Pons (tissue), 1 donor: Measurements from ENCODE around the gene MSANTD2.
A peak's percentile ranks its signal among the peaks of the same experiment; 100 is the strongest.

Source experiments
- DNase-seq: peaks from one replicate; pipeline ENCODE4 v3.0.0-alpha.2; 2016; ENCODE audit warnings: low spot score

Gene MSANTD2

DNA sequence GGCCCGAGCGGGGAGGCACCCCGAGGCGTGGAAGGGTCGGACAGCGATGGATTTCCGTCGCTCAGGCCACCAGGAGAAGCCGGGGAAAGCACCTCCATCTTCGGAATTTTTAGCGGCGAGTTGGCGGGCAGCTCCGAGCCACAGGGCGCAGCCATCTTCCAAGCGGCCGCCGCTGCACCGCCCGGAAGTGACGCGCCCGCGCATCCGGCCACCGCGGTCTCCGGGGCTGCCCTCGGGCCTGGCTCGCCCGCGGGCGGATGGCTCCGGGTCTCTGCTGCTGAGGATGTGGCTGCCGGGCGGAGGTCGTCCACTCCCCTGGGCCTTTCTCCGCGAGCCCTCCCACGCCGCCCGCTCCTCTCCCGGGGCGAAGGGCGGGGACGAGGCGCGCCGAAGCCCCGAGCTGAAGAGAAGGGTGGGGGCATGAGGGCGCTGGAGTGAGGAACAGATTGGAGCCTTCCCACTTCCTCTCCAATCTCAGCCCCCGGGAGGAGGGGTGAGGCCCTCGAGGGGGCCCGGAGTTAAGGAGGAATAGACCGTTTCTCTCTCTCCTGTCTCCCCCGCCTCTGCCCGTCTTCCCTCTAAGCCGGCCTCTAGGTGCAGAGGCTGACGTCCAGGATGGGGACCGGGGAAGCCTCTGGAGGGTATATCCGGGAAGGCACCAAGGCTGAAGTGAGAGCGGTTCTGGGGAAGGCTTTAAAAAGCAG, at the start of gene MSANTD2:
Gene MSANTD2, minus strand, starts transcription at position 181 of the 704 bp plus-strand sequence. Its CDS starts 26 bp downstream, at position 155.
- peak; percentile 90 for DNase-seq

DNA sequence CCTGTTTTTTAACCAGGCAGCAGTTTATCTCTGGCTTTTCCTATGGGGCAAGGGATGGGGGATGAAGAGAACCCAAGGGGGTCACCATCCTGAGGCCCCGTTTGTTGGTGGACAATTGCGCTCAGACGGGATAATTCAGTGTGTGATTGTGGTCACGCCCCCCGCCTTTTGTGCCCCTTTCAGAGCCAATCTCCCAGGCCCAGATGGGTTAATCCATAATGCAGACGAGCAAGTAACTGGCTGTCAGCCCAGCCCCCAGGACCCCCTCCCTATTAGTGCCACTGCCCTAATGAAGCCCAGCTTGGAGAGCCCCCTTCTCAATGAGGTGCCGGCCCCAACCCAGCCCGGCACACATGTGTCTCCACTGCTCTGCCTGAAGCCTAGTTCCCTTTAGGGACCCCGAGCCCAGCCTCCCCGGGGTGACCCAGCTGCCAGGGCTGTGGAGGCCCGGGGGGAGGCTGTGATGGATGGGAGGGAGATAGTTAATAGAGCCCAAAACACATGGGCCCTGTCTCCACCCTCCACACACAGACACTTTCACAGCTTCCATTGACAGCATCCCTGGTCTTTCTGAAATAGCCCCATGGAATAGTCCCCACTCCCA, 46.0 kb upstream of the MSANTD2 start:
- DNase-seq = no peak

DNA sequence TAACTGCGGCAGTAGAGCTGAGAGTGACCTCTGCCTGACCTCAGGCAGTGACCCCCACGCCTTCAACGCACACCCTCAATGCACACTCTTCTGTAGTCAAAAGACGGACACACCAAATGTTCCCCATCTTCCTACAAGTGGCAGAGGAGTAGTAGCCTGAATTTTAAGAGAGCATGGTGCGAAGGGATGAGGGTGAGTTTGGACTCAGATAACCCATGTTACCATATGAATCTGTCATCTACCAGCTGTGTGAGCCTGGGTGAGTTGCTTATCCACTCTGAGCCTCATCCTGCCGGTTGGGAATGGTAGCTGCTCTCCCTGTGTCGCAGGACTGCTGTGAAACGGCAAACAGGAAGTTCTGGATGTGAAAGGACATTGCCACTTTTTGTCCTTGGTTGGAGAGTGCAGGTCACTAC, 44.5 kb upstream of the MSANTD2 start:
- DNase-seq = no peak

DNA sequence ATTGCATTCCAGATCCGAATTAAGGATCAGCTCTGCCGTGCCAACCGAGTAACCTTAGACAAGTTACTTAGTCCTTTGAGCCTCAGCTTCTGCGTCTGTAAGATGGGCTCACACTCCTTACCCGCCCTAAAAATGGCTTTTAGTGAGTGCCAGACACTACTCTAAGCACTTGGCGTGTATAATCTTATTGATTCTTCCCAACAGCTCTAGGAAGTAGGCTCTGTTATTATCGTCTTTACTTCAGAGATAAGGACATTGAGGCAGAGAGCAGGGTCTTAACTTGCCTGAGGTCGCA, 43.4 kb upstream of the MSANTD2 start:
- DNase-seq = no peak

DNA sequence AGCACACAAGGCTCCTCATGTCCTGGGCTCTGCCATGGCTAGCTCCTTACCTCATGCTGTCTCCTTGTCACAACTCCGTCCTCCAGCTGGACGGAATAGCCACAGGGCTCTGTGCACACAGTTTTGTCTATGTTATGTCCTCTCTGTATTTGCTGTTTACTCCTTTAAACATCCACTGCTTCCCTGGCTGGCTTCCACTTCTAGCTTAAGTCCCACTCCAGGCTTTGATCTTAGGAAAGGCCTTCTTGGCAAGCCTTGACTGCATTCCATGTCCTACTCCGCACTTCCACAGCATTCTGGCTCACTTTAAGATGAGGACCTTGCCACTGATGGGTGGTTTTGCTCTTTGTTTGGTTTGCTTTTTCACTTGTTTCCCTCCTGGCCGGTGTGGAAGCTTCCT, 42.1 kb upstream of the MSANTD2 start:
- DNase-seq = no peak

DNA sequence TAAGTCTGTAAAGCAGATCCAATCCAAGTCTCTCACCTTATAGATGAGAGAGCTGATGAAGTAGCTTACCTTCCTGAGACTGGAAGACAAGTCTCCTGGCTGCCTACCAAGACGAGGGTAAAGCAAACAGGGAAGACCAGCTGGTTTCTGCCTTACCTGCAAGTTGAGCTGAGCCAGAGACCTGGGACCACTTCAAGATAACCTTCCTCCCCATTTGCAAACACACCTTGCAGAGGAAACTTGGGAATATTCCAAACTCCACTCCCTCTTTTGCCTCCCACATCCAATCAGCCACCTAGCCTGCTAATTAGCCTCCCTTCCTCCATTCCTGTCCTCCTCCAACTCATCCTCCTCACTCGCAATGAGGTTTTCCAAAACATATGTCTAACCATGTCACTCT, 41.6 kb upstream of the MSANTD2 start:
- DNase-seq = no peak

DNA sequence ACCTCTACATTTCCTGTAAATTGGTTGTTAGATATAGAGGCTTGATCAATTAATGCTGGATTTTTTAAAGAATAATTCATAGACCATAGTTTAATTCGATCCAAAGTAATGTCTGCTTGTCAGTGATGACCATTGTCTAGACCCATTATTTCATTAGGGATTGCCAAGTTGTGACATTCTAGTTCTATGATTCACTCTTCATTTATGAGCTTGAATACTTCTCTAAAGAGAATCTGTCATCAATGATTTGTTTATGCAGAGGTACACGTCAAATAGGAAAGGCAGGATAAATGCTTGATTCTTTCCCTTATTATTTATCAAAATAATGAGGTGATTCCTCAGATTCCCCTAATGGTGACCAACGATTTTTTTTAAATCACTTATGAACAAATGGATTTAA, 41.0 kb upstream of the MSANTD2 start:
- no peak for DNase-seq

DNA sequence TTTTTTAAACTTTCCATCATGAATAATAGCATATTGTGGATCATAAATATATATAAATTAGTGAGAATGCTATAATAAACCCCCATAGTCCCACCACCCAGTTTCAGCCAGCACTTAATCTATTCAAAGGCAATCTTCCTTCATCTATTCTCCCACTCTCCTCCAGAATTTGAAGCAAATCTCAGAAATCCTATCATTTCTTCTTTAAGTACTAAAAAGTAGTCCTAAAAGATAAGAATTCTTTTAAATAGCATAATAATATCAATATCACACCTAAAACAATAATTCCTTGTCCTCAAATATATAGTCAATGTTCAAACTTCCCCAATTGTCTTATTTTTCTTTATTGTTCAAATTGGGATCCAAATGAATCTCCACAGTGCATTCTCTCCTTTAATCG, 40.5 kb upstream of the MSANTD2 start:
- no peak for DNase-seq

DNA sequence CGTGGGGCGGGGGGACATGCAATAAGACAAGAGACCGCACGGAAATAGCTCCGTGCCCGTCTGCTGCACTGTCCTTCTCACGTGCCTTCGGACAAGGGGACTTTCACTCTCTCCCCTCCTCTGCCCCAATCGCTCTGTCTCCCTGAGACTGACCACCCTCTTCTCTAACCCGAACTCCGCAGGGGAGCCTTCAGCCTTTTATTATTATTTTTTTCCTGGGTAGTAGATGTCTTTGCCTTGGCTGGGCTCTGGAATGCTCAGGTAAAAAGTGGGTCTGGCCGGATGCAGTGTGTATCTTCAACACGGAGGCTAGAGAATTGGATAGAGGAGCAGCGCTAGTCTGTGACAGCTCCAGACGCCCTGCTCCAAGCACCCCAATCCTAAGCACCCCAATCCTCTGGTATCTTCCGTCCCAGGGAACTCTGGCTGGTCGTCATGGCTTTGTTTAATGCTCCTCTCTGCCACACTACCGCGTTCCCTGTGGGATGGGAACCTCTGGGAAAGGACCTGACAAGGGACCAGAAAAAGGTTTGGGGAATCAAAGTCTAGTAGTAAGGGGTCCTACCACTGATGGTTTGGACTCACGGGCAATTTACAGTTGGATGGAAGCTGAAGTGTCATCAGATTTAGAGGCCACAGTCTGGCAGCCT, 39.9 kb upstream of the MSANTD2 start:
- DNase-seq = no peak

DNA sequence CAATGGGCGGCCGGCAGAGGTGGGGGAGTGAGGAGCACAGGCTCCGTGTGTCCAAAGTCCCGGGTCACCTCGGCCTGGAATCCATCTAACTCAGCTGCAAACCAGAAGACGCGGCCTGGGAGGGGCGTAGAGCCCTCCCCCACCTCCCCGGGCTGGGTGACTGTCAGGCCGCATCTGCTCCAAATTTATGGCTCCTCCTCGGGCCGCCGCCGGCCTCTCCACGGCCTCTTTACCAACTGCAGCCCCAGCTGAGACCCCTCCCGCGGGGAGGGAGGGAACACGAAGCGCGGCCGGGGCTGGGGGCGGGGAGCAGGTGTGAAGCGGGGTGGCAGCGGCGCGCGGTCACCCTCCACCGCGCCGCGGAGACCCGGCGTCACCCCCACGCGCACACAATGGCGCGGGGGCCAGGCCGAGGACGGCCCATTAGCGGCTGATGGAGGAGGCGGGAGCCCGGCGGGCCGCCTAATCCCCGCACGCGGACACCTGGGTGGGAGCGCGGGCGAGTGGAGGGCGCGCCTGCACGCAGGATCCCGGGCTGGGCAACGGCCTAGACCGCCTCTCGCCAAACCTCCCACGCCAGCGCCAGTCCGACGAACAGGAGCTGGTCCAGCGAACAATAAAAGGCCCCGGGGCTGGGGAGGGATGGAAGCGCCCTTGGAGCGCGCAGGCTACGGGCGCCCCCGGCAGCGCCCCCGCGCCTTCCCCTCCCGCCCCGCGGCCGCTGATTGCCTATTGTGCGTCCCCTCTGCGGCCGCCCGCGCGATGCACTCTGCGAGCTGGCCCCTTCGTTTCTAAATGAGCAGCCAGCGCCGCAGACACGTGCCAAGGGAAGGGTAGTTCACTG, 39.1 kb upstream of the MSANTD2 start:
- no peak for DNase-seq

DNA sequence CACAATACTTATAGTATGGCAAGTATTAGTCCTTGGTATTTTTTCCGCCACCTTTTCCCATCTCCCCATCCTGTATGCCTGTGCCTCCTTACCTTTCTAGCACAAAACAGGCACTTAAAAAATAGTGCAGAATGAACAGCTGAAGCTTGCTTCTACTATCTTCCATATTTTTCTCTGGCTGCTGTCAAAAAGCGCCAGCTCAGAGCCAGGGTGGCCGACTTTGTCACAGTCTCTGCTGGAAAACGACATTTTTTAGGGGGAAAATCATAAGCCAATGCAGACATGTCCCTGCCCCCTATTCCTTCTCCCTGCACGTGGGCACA, 38.6 kb upstream of the MSANTD2 start:
- no peak for DNase-seq

DNA sequence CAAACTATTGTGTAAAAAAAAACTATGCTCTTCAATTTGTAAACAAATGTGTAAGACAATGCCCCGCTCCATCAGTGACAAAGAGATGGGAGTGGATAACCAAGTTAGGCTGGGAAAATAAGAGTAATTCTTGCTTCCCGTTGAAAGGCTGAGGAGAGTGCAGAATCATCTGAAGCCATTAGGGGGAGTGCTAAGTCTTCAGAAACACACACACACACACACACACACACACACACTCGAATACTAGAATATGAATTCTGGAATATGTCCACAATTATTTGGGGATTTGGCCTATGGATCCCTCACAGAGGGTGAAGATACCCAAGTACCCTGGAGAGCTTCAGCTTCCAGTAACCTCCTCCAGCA, 37.3 kb upstream of the MSANTD2 start:
- DNase-seq = peak; percentile 85

DNA sequence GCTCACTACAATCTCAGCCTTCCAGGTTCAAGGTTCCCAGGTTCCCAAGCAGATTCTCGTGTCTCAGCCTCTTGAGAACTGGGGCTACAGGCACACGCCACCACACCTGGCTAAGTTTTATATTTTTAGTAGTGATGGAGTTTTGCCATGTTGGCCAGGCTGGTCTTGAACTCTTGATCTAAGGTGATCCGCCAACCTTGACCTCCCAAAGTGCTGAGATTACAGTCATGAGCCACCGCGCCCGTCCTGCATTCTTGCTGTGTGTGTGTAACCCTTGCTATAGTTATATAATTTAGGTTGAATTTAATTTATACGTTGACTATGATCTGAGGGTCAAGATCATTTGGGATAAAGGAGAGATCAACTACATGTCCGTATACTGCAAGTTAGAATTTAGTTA, 35.7 kb upstream of the MSANTD2 start:
- no peak for DNase-seq

DNA sequence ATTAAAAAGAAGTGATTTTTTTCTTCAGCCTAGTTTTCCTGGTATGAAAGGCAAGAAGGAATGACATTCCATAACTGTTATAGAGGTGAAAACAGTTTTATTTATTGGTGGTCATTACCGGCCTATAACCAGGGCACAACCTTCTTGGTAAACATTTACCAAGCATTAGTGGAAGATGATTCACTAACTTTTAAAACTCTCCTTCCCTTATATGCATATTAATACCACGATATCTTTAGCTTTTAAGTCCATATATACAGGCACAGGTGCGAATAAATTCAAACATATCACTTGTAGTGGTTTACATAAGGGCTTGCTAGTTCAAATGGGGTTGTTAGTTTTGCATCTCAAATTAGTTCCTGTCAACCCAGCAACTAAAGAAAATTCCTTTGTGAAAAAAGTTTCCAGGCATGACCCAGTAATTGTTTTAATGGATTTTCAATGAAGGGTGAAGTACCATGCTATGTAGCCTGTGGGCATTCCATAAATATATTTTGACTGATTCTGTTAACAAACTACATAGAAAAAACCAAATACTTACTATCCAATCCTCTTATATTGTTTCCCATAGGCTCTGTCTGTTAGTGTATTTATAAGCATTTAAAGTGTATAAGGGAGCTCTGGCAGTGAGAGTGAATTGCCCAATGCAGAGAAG, 34.4 kb upstream of the MSANTD2 start:
- no peak for DNase-seq

DNA sequence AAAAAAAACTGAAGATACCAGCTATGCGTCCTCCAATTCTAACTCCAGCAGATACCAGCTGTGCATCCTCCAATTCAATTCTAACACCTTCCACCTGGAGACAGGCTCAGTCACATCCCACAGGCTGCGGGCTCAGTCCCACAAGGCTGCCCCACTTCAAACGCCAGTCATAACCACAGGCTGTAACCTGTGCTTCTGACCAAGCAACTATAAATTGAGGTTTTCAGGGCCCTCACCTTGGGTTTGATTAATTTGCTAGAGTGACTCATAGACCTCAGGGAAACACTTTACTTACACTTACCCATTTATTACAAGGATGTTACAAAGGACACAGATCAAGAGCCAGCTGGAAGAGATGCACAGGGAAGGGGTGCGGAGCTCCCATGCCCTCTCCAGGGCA, 32.4 kb upstream of the MSANTD2 start:
- DNase-seq = no peak

DNA sequence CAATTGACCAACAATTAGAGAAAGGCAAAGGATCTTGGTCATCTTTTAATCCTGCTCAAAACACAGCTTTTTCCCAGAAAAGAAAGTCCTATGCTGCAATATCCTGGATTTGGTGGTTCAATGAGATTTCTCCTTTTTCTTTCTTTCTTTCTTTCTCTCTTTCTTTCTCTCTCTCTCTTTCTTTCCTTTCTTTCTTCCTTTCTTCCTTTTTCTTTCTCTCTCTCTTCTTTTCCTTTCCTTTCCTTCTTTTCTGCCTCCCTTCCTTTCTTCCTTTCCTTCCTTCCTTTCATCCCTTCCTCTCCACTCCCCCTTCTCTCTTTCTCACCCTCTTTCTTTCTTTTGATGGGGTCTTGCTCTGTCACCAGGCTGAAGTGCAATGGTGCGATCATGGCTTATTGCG, 31.7 kb upstream of the MSANTD2 start:
- no peak for DNase-seq

DNA sequence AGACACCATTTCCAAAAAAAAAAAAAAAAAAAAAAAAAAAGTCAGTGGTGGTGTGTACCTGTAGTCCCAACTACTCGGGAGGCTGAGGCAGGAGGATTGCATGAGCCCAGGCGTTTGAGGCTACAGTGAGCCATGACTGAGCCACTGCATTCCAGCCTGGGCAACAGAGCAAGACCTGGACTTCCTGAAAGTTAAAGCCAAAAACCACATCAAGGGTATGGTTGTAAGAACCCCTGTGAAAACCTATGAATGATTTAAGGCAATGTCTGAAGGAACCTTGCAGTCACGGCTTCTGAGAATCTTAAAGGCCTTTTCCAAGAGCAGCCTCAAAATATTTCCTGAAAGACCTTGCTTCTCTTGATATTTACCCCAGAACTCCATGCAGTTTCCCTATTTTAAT, 30.5 kb upstream of the MSANTD2 start:
- no peak for DNase-seq

DNA sequence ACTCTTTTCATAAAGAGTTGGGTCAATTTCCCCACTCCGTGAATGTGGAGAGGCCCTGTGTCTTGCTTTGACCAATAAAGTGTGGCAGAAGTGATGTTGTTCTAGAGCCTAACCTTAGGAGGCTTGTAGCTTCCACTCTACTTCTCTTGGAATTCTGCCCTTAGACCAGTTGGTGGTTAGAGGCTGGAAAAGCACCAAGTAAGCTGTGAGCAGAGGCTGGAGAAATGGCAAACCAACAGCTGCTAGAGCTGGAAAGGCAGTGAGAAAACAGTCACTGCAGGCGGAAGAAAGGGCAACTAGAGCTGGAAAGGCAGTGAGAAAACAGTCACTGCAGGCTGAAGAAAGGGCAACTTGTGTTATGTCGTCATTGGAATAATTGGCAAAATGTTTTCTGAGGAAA, 29.8 kb upstream of the MSANTD2 start:
- peak; percentile 35 for DNase-seq

DNA sequence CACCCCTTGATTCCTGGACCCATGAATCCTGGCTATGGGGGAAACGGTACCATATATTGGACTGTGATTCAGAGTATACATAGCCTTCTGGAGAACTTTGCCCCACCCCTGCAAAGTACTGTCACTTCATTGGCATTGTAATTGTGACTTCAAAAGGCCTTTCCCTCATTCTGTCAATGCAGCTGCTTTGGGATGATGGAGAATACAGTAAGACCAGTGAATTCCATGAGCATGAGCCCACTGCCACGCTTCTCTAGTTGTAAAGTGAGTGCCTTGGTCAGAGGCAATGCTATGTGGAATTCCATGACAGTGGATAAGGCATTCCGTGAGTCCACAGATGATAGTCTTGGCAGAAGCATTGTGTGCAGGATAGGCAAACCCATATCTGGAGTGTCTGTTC, 25.7 kb upstream of the MSANTD2 start:
- DNase-seq = no peak

DNA sequence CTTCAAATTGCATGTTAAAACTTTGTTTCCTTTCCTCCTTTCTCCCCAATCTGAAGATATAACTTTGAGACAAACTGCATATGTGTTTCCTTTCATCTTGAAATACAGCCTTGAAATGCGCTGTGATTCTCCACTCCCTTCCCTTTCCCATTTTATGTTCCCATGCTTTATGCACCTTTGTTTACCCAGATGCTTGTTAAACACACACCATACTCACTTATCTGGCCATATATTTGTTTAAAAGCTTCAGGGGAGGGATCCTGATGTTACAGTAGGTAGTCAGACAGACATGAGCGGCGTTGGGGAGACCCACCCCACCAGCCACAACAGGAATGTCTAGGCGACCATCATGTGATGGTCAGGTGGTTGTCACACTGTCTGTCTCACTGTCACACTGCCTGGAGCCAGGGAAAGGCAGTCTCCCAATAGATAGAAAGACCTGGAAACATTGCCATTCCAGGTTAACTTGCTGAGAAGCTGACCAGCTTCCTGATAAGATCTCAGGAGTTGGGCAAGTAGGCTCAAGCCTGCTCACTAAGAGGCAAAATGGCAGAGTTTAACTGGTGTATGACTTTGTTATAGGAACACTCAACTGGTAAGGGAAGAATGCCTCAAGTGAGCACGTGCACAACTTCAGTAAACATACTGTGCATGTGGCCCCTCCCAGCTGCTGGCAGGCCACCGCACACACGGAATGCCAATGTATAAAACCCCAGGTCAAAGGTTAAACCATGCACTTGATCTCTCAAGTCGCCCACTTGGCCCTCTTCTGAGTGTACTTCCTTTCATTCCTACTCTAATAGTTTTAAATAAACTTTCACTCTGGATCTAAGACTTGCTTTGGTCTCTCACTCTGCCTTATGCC, 23.5 kb upstream of the MSANTD2 start:
- DNase-seq = no peak

DNA sequence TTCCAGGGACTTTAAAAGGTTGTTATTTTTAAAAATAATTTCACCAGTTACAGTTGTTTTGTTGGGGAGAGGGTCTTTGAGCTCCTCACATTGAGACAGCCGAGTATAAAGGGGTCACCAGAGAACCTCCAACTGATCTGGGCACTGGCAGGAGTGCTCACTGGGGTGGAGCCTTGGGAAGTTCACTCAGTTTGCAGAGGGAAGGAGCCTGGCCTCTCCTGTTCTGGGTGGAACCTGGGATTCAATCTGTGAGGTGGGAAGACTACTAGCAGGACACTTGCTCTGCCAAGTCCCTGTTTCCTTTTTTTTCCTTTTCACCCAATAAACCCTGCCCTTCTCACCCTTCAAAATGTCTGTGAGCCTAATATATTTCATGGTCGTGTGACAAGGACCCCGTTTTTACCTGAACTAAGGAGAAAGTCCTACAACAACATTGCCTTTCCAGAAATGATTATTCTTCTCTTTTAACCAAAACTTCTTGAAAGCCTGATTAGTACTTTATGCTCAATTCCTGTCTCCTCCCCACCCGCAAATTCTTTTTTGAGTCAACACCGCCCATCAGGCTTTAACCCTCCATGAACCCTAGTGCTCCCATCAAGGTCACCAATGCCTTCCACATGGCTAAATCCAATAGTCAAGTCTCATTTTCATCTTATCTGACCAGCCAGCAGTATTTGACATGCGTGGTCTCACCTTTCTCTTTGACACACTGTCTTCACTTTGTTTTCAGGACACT, 22.0 kb upstream of the MSANTD2 start:
- DNase-seq = no peak
